Measurements from ENCODE around the gene CASZ1. TPM values are rescaled to one million over a fixed set of nuclear protein-coding genes. Genes with fewer than 3 reads are reported as not detected.

Gene CASZ1
- polyA plus RNA-seq, 6 donors from 2014 or later, result 2.6 to 5.6 (median 3.8) TPM

- H3K4me1 Mint-ChIP-seq, result no peaks in the 10 kb centered on the region
- H3K27ac Mint-ChIP-seq, result peak overlapping the region in 1 of 6 donors; percentile 44
- no peaks in the 10 kb centered on the region for H3K27me3 Mint-ChIP-seq
- H3K9me3 Mint-ChIP-seq, result no peaks in the 10 kb centered on the region
- H3K4me3 Mint-ChIP-seq, result no peak overlapping the region
- H3K36me3 Mint-ChIP-seq, result no peaks in the 10 kb centered on the region
- DNase-seq (no peak), ATAC-seq (ENCODE audit: low read depth in 2 of 2) (no peak)
Observed at GRCh38 chr1:10626131-10626731, 170.2 kb downstream of the CASZ1 start.

- Mint-ChIP-seq H3K27me3 (no peaks in the 10 kb centered on the region), H3K4me1 (no peaks in the 10 kb centered on the region), H3K4me3 (no peak overlapping the region), H3K27ac (no peak overlapping the region), H3K36me3 (no peaks in the 10 kb centered on the region), H3K9me3 (no peaks in the 10 kb centered on the region)
- ATAC-seq (ENCODE audit: low read depth in 2 of 2) (no peak), DNase-seq (no peak)
Observed at GRCh38 chr1:10625554-10625953, 170.9 kb downstream of the CASZ1 start.

GRCh38 chr1:10625076-10625475 is 171.4 kb downstream of the CASZ1 start:
- ATAC-seq (ENCODE audit: low read depth in 2 of 2) (no peak), DNase-seq (no peak)
- Mint-ChIP-seq H3K4me3 (no peak overlapping the region), H3K27me3 (no peaks in the 10 kb centered on the region), H3K27ac (peak overlapping the region in 1 of 6 donors; percentile 56), H3K4me1 (no peaks in the 10 kb centered on the region), H3K36me3 (no peaks in the 10 kb centered on the region), H3K9me3 (no peaks in the 10 kb centered on the region)

GRCh38 chr1:10624256-10625050 is 172.0 kb downstream of the CASZ1 start:
- H3K9me3 Mint-ChIP-seq, result no peaks in the 10 kb centered on the region
- no peak overlapping the region for H3K4me3 Mint-ChIP-seq
- no peak for ATAC-seq (ENCODE audit: low read depth in 2 of 2)
- H3K27ac Mint-ChIP-seq, result peak overlapping the region in 1 of 6 donors; percentile 89
- H3K4me1 Mint-ChIP-seq, result no peaks in the 10 kb centered on the region
- no peaks in the 10 kb centered on the region for H3K27me3 Mint-ChIP-seq
- H3K36me3 Mint-ChIP-seq, result no peaks in the 10 kb centered on the region
- no peak for DNase-seq

- Mint-ChIP-seq H3K27ac (peak overlapping the region in 2 of 6 donors; percentile 19 to 89), H3K27me3 (no peaks in the 10 kb centered on the region), H3K36me3 (no peaks in the 10 kb centered on the region), H3K4me1 (no peaks in the 10 kb centered on the region), H3K4me3 (no peak overlapping the region), H3K9me3 (no peaks in the 10 kb centered on the region)
- no peak for DNase-seq
- no peak for ATAC-seq (ENCODE audit: low read depth in 2 of 2)
Observed at GRCh38 chr1:10623686-10624145, 172.7 kb downstream of the CASZ1 start.

DNA sequence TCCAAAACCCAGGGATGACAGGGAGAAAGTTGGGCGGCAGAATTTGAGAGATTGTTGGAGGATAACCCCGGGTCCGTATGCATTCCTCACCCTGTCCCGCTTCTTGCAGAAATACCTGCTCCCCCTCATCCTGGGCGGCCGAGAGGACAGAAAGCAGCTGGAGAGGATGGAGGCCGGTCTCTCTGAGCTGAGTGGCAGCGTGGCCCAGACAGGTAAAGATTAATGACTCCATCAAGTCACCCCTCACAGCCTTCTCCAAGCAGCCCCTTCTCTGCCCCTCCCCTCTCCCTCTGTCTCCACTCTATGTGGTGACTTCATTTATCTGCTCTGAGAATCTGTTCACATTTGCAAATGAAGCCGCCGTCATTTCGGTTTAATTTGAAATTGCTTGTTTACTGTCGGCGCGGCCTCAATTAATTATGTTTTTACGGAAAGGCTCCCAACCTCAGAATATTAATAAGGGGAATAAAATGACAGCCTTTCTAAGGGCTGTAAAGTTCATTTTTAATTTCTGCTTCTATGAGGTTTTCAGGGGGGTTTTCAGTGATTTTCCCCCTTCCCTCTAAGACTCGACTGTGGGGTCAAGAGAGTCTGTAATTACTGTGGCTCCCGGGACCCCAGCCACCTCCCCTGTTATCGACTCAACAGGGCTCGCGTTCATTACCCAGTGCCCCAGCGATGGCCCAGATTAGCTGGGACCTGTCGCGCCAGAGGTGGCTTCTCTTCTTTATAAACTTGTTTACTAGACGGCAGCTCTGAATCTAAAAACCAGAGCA is 173.3 kb downstream of the CASZ1 start:
- no peak for ATAC-seq (ENCODE audit: low read depth in 2 of 2)
- no peak for DNase-seq
- Mint-ChIP-seq H3K27me3 (no peaks in the 10 kb centered on the region), H3K36me3 (peaks cover 0 to 5% of the 10 kb centered on the region in 2 donors), H3K4me3 (no peak overlapping the region), H3K4me1 (no peaks in the 10 kb centered on the region), H3K27ac (peak overlapping the region in 1 of 6 donors; percentile 19), H3K9me3 (no peaks in the 10 kb centered on the region)

DNA sequence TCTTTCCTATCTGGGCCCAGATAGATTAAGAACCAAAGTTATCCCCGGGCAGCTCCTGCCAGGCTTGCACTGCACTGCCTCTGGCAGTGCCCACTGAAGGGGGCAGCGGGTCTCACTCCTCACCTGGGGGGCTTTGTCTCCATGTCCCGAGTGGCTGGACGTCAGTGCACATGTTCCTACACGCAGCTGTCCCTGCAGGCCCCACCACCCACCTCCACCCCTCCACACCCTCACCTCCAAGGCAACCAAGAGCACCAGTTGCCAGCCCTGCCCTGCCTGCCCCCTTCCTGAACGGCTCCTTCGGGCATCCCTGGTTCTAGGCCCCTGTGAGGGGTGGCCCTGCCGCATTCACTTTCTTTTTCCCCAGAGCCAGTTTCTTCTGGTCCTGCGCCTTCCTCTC is 174.5 kb downstream of the CASZ1 start:
- Mint-ChIP-seq H3K9me3 (no peaks in the 10 kb centered on the region), H3K27ac (peak overlapping the region in 1 of 6 donors; percentile 61)

DNA sequence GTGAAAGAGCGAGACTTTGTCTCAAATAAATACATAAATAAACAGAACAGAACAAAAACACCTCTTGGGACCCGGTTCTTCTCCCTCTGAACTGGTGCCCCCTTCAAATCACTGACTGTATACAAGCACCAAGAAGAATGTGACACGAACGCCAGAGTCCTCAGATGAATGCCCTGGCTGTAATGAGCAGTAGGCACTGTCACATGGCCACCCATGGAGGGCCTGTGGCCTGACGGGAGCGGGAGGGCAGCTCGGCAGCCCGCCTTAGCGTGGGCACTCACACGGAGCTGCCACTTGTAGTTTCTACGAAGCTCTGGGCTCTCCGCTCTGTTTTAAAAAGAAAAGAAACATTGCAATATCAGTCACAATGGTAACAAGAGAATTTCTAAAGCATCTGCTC is 175.7 kb downstream of the CASZ1 start:
- ATAC-seq (ENCODE audit: low read depth in 2 of 2) (no peak), DNase-seq (no peak)
- Mint-ChIP-seq H3K27ac (peak overlapping the region in 1 of 6 donors; percentile 28), H3K9me3 (no peaks in the 10 kb centered on the region), H3K27me3 (no peaks in the 10 kb centered on the region), H3K4me3 (no peak overlapping the region), H3K4me1 (no peaks in the 10 kb centered on the region), H3K36me3 (peaks cover 0 to 8% of the 10 kb centered on the region in 2 donors)

More for the DNA sequence above, 174.5 kb downstream of the CASZ1 start:
- no peak for DNase-seq
- Mint-ChIP-seq H3K4me1 (no peaks in the 10 kb centered on the region), H3K36me3 (peaks cover 0 to 8% of the 10 kb centered on the region in 2 donors), H3K27me3 (no peaks in the 10 kb centered on the region), H3K4me3 (no peak overlapping the region)
- ATAC-seq (ENCODE audit: low read depth in 2 of 2), result no peak

DNA sequence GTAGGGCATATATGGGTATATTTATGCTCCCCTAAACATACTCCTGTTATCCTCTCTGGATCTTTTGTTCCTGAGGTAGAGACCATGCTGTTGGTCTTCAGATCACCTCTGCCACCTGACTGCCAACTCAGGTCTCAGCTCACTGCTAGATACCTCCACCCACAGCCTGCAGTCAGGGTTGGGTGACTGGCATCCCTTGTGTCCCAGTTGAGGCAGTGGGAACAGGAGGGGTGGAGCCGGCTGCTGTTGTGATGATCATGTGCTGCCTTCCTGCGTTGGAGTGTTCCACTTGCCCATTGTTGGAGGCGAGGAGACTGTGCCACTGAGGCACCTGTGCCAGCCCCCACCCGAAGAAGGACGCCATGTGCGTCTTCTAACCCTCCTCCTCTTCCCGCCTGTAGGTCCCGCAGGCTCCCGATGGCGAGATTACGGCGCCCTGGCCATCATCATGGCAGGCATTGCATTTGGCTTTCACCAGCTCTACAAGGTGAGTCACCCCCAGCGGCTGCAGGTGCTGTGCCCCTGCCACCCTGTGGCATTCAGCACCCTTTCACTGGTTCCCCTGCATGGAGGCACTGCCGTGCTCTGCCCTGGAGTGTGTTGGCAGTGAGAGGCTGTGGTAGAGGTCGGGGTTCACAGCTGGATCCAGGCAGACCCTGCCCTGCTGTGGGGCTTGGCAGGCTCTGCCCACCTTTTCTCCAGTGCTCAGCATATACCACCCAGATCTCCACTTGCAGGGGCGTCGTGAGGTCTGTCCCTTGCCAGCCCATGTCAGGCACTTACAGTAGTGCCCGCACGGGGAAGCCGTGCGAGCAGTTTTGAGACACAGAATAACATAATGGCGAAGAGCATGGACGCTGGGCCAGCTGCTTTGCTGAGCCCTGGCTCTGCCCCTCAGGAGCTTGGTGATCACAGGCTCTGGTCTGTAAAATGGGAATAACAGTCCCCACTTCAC is 178.2 kb downstream of the CASZ1 start:
- Mint-ChIP-seq H3K9me3 (no peaks in the 10 kb centered on the region), H3K27me3 (no peaks in the 10 kb centered on the region), H3K4me1 (no peaks in the 10 kb centered on the region), H3K27ac (peak overlapping the region in 1 of 6 donors; percentile 44), H3K4me3 (peak overlapping the region in 1 of 8 donors; percentile 53), H3K36me3 (peaks cover 0 to 8% of the 10 kb centered on the region in 2 donors)
- DNase-seq (no peak), ATAC-seq (ENCODE audit: low read depth in 2 of 2) (no peak)

DNA sequence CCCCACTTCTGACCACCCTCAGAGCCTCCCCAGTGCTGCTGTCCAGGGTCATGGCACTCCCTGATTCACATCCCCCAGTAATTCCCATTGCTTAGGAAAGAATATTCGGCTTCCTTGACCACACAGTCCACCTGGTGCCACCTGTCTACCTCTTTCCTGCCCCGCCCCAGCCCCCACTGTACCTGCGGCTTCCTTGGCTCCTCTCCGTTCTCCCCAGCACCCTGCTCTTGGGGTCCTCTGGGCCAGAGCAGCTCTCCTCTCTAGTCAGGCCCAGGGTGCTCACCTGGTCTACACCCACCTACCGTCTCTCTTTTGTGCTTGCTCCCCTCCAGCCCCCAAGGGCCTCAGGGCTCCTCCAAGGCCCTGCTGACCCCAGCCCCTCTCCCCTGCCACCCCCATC is 179.1 kb downstream of the CASZ1 start:
- Mint-ChIP-seq H3K4me3 (no peak overlapping the region), H3K27me3 (no peaks in the 10 kb centered on the region), H3K36me3 (peaks cover 0 to 8% of the 10 kb centered on the region in 2 donors), H3K9me3 (no peaks in the 10 kb centered on the region), H3K27ac (peak overlapping the region in 1 of 6 donors; percentile 20), H3K4me1 (no peaks in the 10 kb centered on the region)
- ATAC-seq (ENCODE audit: low read depth in 2 of 2) (no peak), DNase-seq (no peak)

GRCh38 chr1:10616696-10617095 is 179.8 kb downstream of the CASZ1 start:
- no peak for DNase-seq
- Mint-ChIP-seq H3K27ac (no peak overlapping the region), H3K27me3 (no peaks in the 10 kb centered on the region), H3K36me3 (peaks cover 0 to 8% of the 10 kb centered on the region in 2 donors), H3K9me3 (no peaks in the 10 kb centered on the region), H3K4me1 (no peaks in the 10 kb centered on the region), H3K4me3 (no peak overlapping the region)
- no peak for ATAC-seq (ENCODE audit: low read depth in 2 of 2)

DNA sequence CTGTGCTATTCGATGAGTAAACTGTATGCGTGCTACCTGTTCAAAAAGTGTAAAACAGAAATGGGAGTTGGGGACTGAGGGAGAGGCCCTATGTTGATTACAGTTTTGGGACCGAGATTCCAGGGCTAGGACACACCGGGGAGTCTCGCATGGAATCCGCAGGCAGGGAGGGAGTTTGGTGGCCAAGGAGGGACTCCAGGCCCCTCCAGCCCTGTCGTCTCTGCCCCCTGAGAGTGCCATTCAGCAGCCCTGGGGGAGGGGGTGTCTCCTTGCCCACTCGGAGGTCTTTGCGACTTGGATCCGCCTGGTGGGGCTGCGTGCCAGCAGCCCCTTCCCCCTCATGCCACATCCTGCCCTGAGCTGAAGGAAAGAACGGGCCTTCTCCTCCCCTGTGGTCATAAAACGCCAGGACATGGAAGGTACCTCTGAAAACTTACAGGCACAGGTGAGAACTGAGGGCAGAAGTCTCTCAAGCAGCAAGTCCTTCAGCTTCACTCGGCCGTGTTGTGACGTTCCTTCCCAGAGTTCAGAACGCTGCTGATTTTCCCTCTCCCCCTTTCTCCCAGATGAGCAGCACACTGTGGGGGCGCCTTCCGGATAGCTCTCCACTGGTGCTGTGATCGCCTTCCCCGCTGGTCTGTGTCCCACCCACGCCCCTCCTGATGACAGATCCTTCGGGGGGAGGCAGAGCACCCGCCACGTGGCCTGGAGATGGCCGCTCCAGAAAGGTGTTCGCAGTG is 180.3 kb downstream of the CASZ1 start:
- ATAC-seq (ENCODE audit: low read depth in 2 of 2) (no peak), DNase-seq (no peak)
- H3K4me1 Mint-ChIP-seq, result no peaks in the 10 kb centered on the region
- no peak overlapping the region for H3K4me3 Mint-ChIP-seq
- H3K27me3 Mint-ChIP-seq, result no peaks in the 10 kb centered on the region
- peaks cover 0 to 8% of the 10 kb centered on the region in 2 donors for H3K36me3 Mint-ChIP-seq
- H3K27ac Mint-ChIP-seq, result peak overlapping the region in 1 of 6 donors; percentile 77
- H3K9me3 Mint-ChIP-seq, result no peaks in the 10 kb centered on the region
